Liver (tissue), 9 donors: ENCODE results near the gene E2F7. TPM values are rescaled to one million over a fixed set of nuclear protein-coding genes. Genes with fewer than 3 reads are reported as not detected.

ENCODE experiments used
- DNase-seq: peaks from one replicate; pipeline ENCODE4 v3.0.0-alpha.2; 2017; ENCODE audit warnings: low spot score
- H3K27ac ChIP-seq, 2 donors: one replicate each; pipeline ENCODE4 v1.7.0; 2013; ENCODE audit warnings: inconsistent platforms in 2 of 2, low read length in 2 of 2, control low read depth in 1 of 2, low read depth in 1 of 2, mild to moderate bottlenecking in 1 of 2
- H3K27me3 ChIP-seq, 4 donors: one replicate each; pipeline versions ENCODE4 v1.6.1 to v1.7.0; 2013; ENCODE audit warnings: low read length in 3 of 4, inconsistent platforms in 1 of 4, mild to moderate bottlenecking in 1 of 4, moderate library complexity in 1 of 4; ENCODE audit not compliant: control insufficient read depth in 4 of 4, insufficient read depth in 4 of 4
- H3K36me3 ChIP-seq, 4 donors: one replicate each; pipeline versions ENCODE4 v1.6.1 to v1.7.0; 2013; ENCODE audit warnings: low read length in 3 of 4, mild to moderate bottlenecking in 3 of 4, low read depth in 1 of 4, moderate library complexity in 1 of 4; ENCODE audit not compliant: control insufficient read depth in 4 of 4, insufficient read depth in 3 of 4
- H3K4me1 ChIP-seq, 4 donors: one replicate each; pipeline versions ENCODE4 v1.6.1 to v1.7.0; 2013; ENCODE audit warnings: low read length in 3 of 4, mild to moderate bottlenecking in 3 of 4, moderate library complexity in 1 of 4; ENCODE audit not compliant: control insufficient read depth in 4 of 4, insufficient read depth in 4 of 4
- H3K4me3 ChIP-seq, 3 donors: one replicate each; pipeline versions ENCODE4 v1.6.1 to v1.7.0; 2013; ENCODE audit warnings: low read length in 3 of 3, control low read depth in 1 of 3, low read depth in 1 of 3, mild to moderate bottlenecking in 1 of 3
- H3K9ac ChIP-seq, 2 donors: one replicate each; pipeline ENCODE4 v1.7.0; 2013; ENCODE audit warnings: low read length in 2 of 2, mild to moderate bottlenecking in 2 of 2, moderate library complexity in 2 of 2, control low read depth in 1 of 2, low read depth in 1 of 2
- H3K9me3 ChIP-seq, 4 donors: one replicate each; pipeline versions ENCODE4 v1.6.1 to v1.7.0; 2013; ENCODE audit warnings: low read length in 3 of 4; ENCODE audit not compliant: control insufficient read depth in 4 of 4
- ATF3 ChIP-seq: IDR thresholded peaks from 2 replicates; pipeline ENCODE4 v1.6.1; 2016; ENCODE audit warnings: antibody characterized with exemption
- FOXA1 ChIP-seq: IDR thresholded peaks from 2 replicates; pipeline ENCODE4 v1.6.1; 2016; ENCODE audit warnings: antibody characterized with exemption
- FOXA2 ChIP-seq: IDR thresholded peaks from 2 replicates; pipeline ENCODE4 v1.6.1; 2016; ENCODE audit warnings: antibody characterized with exemption
- HNF4G ChIP-seq: IDR thresholded peaks from 2 replicates; pipeline ENCODE4 v1.6.1; 2016; ENCODE audit warnings: antibody characterized with exemption
- MAX ChIP-seq: IDR thresholded peaks from 2 replicates; pipeline ENCODE4 v1.6.1; 2016; ENCODE audit warnings: antibody characterized with exemption
- REST ChIP-seq: IDR thresholded peaks from 2 replicates; pipeline ENCODE4 v1.6.1; 2016; ENCODE audit warnings: antibody characterized with exemption, mild to moderate bottlenecking
- RXRA ChIP-seq, 2 donors: IDR thresholded peaks; 2 replicates each; pipeline ENCODE4 v1.6.1; 2017 to 2018; ENCODE audit warnings: antibody characterized with exemption in 2 of 2, mild to moderate bottlenecking in 1 of 2
- SP1 ChIP-seq: IDR thresholded peaks from 2 replicates; pipeline ENCODE4 v1.6.1; 2018; ENCODE audit warnings: antibody characterized with exemption, mild to moderate bottlenecking
- TAF1 ChIP-seq: conservative IDR thresholded peaks from 2 replicates; pipeline ENCODE4 v1.6.1; 2016; ENCODE audit warnings: antibody characterized with exemption, mild to moderate bottlenecking
- YY1 ChIP-seq: IDR thresholded peaks from 2 replicates; pipeline ENCODE4 v1.6.1; 2016; ENCODE audit warnings: antibody characterized with exemption, mild to moderate bottlenecking
- ZBTB33 ChIP-seq: IDR thresholded peaks from 2 replicates; pipeline ENCODE4 v1.6.1; 2016; ENCODE audit warnings: antibody characterized with exemption
- WGBS: extraction: QIAGEN DNeasy Blood & Tissue Kit; methylation state at CpG from one replicate; pipeline ENCODE4 v1.1.7; 2013; 5-methylcytosine and 5-hydroxymethylcytosine counted together
- polyA plus RNA-seq, 2 donors: library from polyadenylated mRNA; stranded (reverse) in 1 of 2; unstranded in 1 of 2; fragments of 200-250 nt in 1 of 2; fragments of >200 nt in 1 of 2; fragmentation: Nextera tagmentation in 1 of 2; extraction: Ambion mirVana in 1 of 2; gene quantifications; one replicate each; pipeline versions ENCODE4 v1.2.1 to v1.2.3, GENCODE V29; 2013 to 2015
- total RNA-seq, 2 donors: library from RNA; depleted of rRNA; stranded (reverse); fragments of >200 nt; gene quantifications; one replicate each; pipeline ENCODE4 v1.2.3, GENCODE V29; 2014
- donor health status: healthy.
- donor health status: healthy.
- donor health status: healthy.
- donor health status: healthy.
- donor health status: healthy.

The E2F7 gene
- total and polyA plus RNA-seq, 4 donors: 0.13 to 5.8 (median 0.17) TPM; not detected in 1

GRCh38 chr12:77002382-77002781 is 63.0 kb downstream of the E2F7 start (continued):
- no peak for TF ChIP-seq REST
- no peak for TF ChIP-seq HNF4G
- TF ChIP-seq TAF1: no peak
- no peak for TF ChIP-seq RXRA (IDR thresholded peaks at IDR 0.05)

GRCh38 chr12:77001276-77001675 is 64.1 kb downstream of the E2F7 start:
- Histone ChIP-seq H3K27ac (no peak overlapping the region), H3K27me3 (no peaks in the 10 kb centered on the region), H3K4me1 (no peaks in the 10 kb centered on the region), H3K9ac (no peak overlapping the region), H3K36me3 (no peaks in the 10 kb centered on the region), H3K4me3 (no peak overlapping the region), H3K9me3 (no peaks in the 10 kb centered on the region)
- WGBS: 85% methylated on average over 18 of the region's 18 CpGs
- TF ChIP-seq FOXA2: no peak
- no peak for TF ChIP-seq REST
- no peak for TF ChIP-seq RXRA (IDR thresholded peaks at IDR 0.05)
- TF ChIP-seq SP1: no peak
- TF ChIP-seq ATF3: no peak
- no peak for TF ChIP-seq ZBTB33
- no peak for TF ChIP-seq YY1
- no peak for TF ChIP-seq FOXA1
- TF ChIP-seq MAX: no peak
- TF ChIP-seq TAF1: no peak
- no peak for DNase-seq
